H1 (cell line): ENCODE results near the gene KLHL17. TPM values are rescaled to one million over a fixed set of nuclear protein-coding genes. Genes with fewer than 3 reads are reported as not detected.

Source experiments
- CTCF ChIA-PET: fragments of 300-600 bp; sonication (Branson Sonifier 250); formaldehyde crosslinking; loops from one replicate; lab custom pipeline; 2021; ENCODE audit not compliant: partially characterized antibody; lab: Charles Lee
- POLR2A ChIA-PET: fragments of 300-600 bp; sonication (Branson Sonifier 250); formaldehyde crosslinking; loops from one replicate; lab custom pipeline; 2021; ENCODE audit warnings: inconsistent platforms; ENCODE audit not compliant: partially characterized antibody; lab: Charles Lee
- DNase-seq, 2 experiments: peaks; one replicate each; pipeline versions ENCODE4 v3.0.0 to v3.0.0-alpha.2; 2010 to 2022; ENCODE audit warnings: low spot score in 2 of 2, low read depth in 1 of 2, mixed read lengths in 1 of 2
- FAIRE-seq: peaks from 2 replicates; lab custom pipeline; 2011; peaks lifted over from hg19 to GRCh38; lab: Jason Lieb, UNC
- H2AFZ ChIP-seq: 2 replicates; pipeline ENCODE4 v1.8.1; 2012; ENCODE audit warnings: low read length, inconsistent platforms
- H2AK5ac ChIP-seq: 2 replicates; pipeline ENCODE4 v1.6.1; 2013; ENCODE audit warnings: low read depth, low read length
- H2BK120ac ChIP-seq: replicated peaks from 2 replicates; pipeline ENCODE3; 2013; ENCODE audit warnings: low read depth, low read length, inconsistent platforms
- H2BK12ac ChIP-seq: 2 replicates; pipeline ENCODE4 v1.6.1; 2013; ENCODE audit warnings: low read depth, low read length
- H2BK15ac ChIP-seq: 2 replicates; pipeline ENCODE4 v1.6.1; 2013; ENCODE audit warnings: low read length
- H2BK20ac ChIP-seq: 2 replicates; pipeline ENCODE4 v1.6.1; 2013; ENCODE audit warnings: low read length
- H2BK5ac ChIP-seq: 2 replicates; pipeline ENCODE4 v1.6.1; 2013; ENCODE audit warnings: low read depth, low read length
- H3K14ac ChIP-seq: 2 replicates; pipeline ENCODE4 v1.6.1; 2013; ENCODE audit warnings: inconsistent platforms; ENCODE audit not compliant: insufficient read length
- H3K18ac ChIP-seq: 2 replicates; pipeline ENCODE4 v1.6.1; 2013; ENCODE audit warnings: low read length; ENCODE audit errors: extremely low read depth
- H3K23ac ChIP-seq: 2 replicates; pipeline ENCODE4 v1.6.1; 2013; ENCODE audit warnings: inconsistent platforms; ENCODE audit not compliant: insufficient read length
- H3K23me2 ChIP-seq: 2 replicates; pipeline ENCODE4 v1.6.1; 2013; ENCODE audit warnings: low read depth, low read length
- H3K27ac ChIP-seq: 2 replicates; pipeline ENCODE4 v1.6.1; 2011; ENCODE audit warnings: low read depth, low read length, inconsistent platforms
- H3K27me3 ChIP-seq, 4 experiments: replicated peaks in 1 of 4; 1 replicate in 1 of 4; 2 replicates in 3 of 4; pipeline versions ENCODE4 v1.6.1 to v1.8.1; 2011 to 2013; ENCODE audit warnings: low read length in 3 of 4, mild to moderate bottlenecking in 3 of 4, inconsistent platforms in 2 of 4, mixed read lengths in 2 of 4, moderate library complexity in 1 of 4; ENCODE audit not compliant: control insufficient read depth in 3 of 4, insufficient read depth in 3 of 4; ENCODE audit errors: extremely low read depth in 1 of 4
- H3K36me3 ChIP-seq, 4 experiments: 2 replicates each; pipeline versions ENCODE4 v1.6.1 to v1.8.1; 2011 to 2013; ENCODE audit warnings: mild to moderate bottlenecking in 4 of 4, low read length in 3 of 4, moderate library complexity in 2 of 4, control low read depth in 1 of 4, inconsistent platforms in 1 of 4; ENCODE audit not compliant: insufficient read depth in 4 of 4, control insufficient read depth in 2 of 4
- H3K4ac ChIP-seq: replicated peaks from 2 replicates; pipeline ENCODE3; 2013; ENCODE audit warnings: low read length, low read depth, mixed read lengths, inconsistent platforms; ENCODE audit not compliant: insufficient read length
- H3K4me1 ChIP-seq, 4 experiments: replicated peaks in 1 of 4; 1 replicate in 1 of 4; 2 replicates in 3 of 4; pipeline versions ENCODE4 v1.6.1 to v1.8.1; 2011 to 2013; ENCODE audit warnings: low read length in 3 of 4, inconsistent platforms in 2 of 4, mixed read lengths in 1 of 4; ENCODE audit not compliant: insufficient read depth in 4 of 4, control insufficient read depth in 3 of 4
- H3K4me2 ChIP-seq, 2 experiments: 2 replicates each; pipeline versions ENCODE4 v1.6.1 to v1.8.1; 2011 to 2013; ENCODE audit warnings: low read depth in 2 of 2, low read length in 2 of 2, control low read depth in 1 of 2, inconsistent platforms in 1 of 2, mild to moderate bottlenecking in 1 of 2; ENCODE audit not compliant: insufficient read depth in 1 of 2
- H3K4me3 ChIP-seq, 4 experiments: fragments of 200-600, 300-600 bp in 1 of 4; sonication (generic), shearing (Covaris generic), sonication (Bioruptor Twin) in 1 of 4; 2 replicates each; pipeline versions ENCODE4 v1.5.1 to v1.8.1; 2011 to 2016; ENCODE audit warnings: low read length in 4 of 4, low read depth in 3 of 4, control low read depth in 2 of 4, inconsistent platforms in 2 of 4, mild to moderate bottlenecking in 2 of 4, mixed read lengths in 1 of 4, moderate library complexity in 1 of 4; ENCODE audit not compliant: insufficient read depth in 2 of 4; ENCODE audit errors: extremely low read depth in 1 of 4
- H3K56ac ChIP-seq: replicated peaks from 2 replicates; pipeline ENCODE3; 2013; ENCODE audit warnings: low read depth, mild to moderate bottlenecking, mixed read lengths, low read length, inconsistent platforms; ENCODE audit not compliant: insufficient read length
- H3K79me1 ChIP-seq: 2 replicates; pipeline ENCODE4 v1.6.1; 2013; ENCODE audit warnings: low read depth, low read length, control low read depth
- H3K79me2 ChIP-seq, 2 experiments: 2 replicates each; pipeline versions ENCODE4 v1.6.1 to v1.8.1; 2012 to 2013; ENCODE audit warnings: low read length in 2 of 2, mild to moderate bottlenecking in 2 of 2, inconsistent platforms in 1 of 2; ENCODE audit not compliant: insufficient read depth in 2 of 2, control insufficient read depth in 1 of 2
- H3K9ac ChIP-seq, 4 experiments: replicated peaks in 1 of 4; 1 replicate in 1 of 4; 2 replicates in 3 of 4; pipeline versions ENCODE4 v1.6.1 to v1.8.1; 2011 to 2013; ENCODE audit warnings: low read depth in 3 of 4, low read length in 3 of 4, control low read depth in 2 of 4, mild to moderate bottlenecking in 2 of 4, moderate library complexity in 2 of 4, inconsistent platforms in 1 of 4; ENCODE audit errors: extremely low read depth in 1 of 4
- H3K9me3 ChIP-seq, 2 experiments: 2 replicates each; pipeline versions ENCODE4 v1.6.1 to v1.8.1; 2012 to 2013; ENCODE audit warnings: mild to moderate bottlenecking in 2 of 2, moderate library complexity in 2 of 2, control low read depth in 1 of 2, inconsistent platforms in 1 of 2, low read depth in 1 of 2, low read length in 1 of 2, mixed read lengths in 1 of 2; ENCODE audit not compliant: insufficient read depth in 2 of 2
- H4K20me1 ChIP-seq, 2 experiments: replicated peaks in 1 of 2; 2 replicates each; pipeline versions ENCODE3 to v1.8.1; 2011 to 2013; ENCODE audit warnings: inconsistent platforms in 2 of 2, low read length in 2 of 2, mild to moderate bottlenecking in 1 of 2; ENCODE audit not compliant: insufficient read depth in 2 of 2, control insufficient read depth in 1 of 2
- H4K5ac ChIP-seq: 2 replicates; pipeline ENCODE4 v1.6.1; 2013; ENCODE audit warnings: low read length, low read depth, mixed read lengths, inconsistent platforms; ENCODE audit not compliant: insufficient read length
- H4K8ac ChIP-seq: 2 replicates; pipeline ENCODE4 v1.8.0; 2013; ENCODE audit warnings: mild to moderate bottlenecking, moderate library complexity, low read length, inconsistent platforms; ENCODE audit not compliant: insufficient read depth; ENCODE audit errors: extremely low read depth
- H4K91ac ChIP-seq: replicated peaks from 2 replicates; pipeline ENCODE3; 2013; ENCODE audit warnings: low read length, mixed read lengths, inconsistent platforms; ENCODE audit not compliant: insufficient read length
- BCL11A ChIP-seq, 2 experiments: IDR thresholded peaks; one replicate each; pipeline ENCODE4 v1.6.1; 2011; ENCODE audit warnings: low read depth in 2 of 2, low read length in 2 of 2, mild to moderate bottlenecking in 2 of 2
- CTCF ChIP-seq, 3 experiments: IDR thresholded peaks; 1 replicate in 2 of 3; 2 replicates in 1 of 3; pipeline versions ENCODE4 v1.5.1 to v1.6.1; 2011; ENCODE audit warnings: low read length in 3 of 3, mild to moderate bottlenecking in 3 of 3, inconsistent platforms in 2 of 3, low read depth in 1 of 3, moderate library complexity in 1 of 3; ENCODE audit not compliant: insufficient read depth in 1 of 3; ENCODE audit errors: control extremely low read depth in 1 of 3
- E2F6 ChIP-seq: IDR thresholded peaks from 2 replicates; pipeline ENCODE4 v1.6.1; 2012; ENCODE audit warnings: inconsistent platforms
- KDM4A ChIP-seq: IDR thresholded peaks from one replicate; pipeline ENCODE4 v1.7.1; 2012; ENCODE audit warnings: low read depth, mild to moderate bottlenecking, moderate library complexity, low read length, inconsistent platforms; ENCODE audit not compliant: severe bottlenecking
- SP2 ChIP-seq: IDR thresholded peaks from 2 replicates; pipeline ENCODE4 v1.6.1; 2012; ENCODE audit warnings: mild to moderate bottlenecking, low read length, inconsistent platforms
- TAF7 ChIP-seq: optimal IDR thresholded peaks from 2 replicates; pipeline ENCODE3; 2011; ENCODE audit warnings: low read depth, mild to moderate bottlenecking, inconsistent platforms, low read length, moderate library complexity, borderline replicate concordance
- TBP ChIP-seq: IDR thresholded peaks from 2 replicates; pipeline ENCODE4 v1.6.1; 2011; ENCODE audit warnings: low read depth, low read length, improper control_type of control experiment
- TCF12 ChIP-seq: IDR thresholded peaks from 2 replicates; pipeline ENCODE4 v1.6.1; 2011; ENCODE audit warnings: low read depth, mild to moderate bottlenecking, low read length
- WGBS, 2 experiments: shearing (Covaris generic) in 1 of 2; methylation state at CpG; one replicate each; pipeline versions ENCODE4 v1.1.6 to v1.1.7; 2013 to 2015; ENCODE audit warnings: low lambda C conversion rate in 2 of 2, mixed read lengths in 2 of 2, inconsistent platforms in 1 of 2, low coverage in 1 of 2, missing lambda C conversion rate in 1 of 2; ENCODE audit not compliant: insufficient replicate concordance in 2 of 2, insufficient coverage in 1 of 2, insufficient read length in 1 of 2; ENCODE audit errors: extremely low coverage in 1 of 2, missing lambda C conversion rate in 1 of 2; 5-methylcytosine and 5-hydroxymethylcytosine counted together
- polyA plus RNA-seq, 7 experiments: library from polyadenylated mRNA; depleted of rRNA in 3 of 7; stranded (reverse) in 5 of 7; unstranded in 2 of 7; fragments of >200 nt in 5 of 7; fragments of 200-250 nt in 2 of 7; gene quantifications; 1 replicate in 5 of 7; 2 replicates in 1 of 7; 4 replicates in 1 of 7; pipeline versions ENCODE4 v1.2.1 to v1.2.3, GENCODE V29; 2011 to 2013; ENCODE audit warnings: missing spikeins in 2 of 7, mixed read lengths in 2 of 7
- total RNA-seq: library from RNA; stranded (reverse); fragmentation: NEBNext Ultra II Directional; extraction: Animal tissue kit (Norgen Biotek cat#: 25700); gene quantifications from 2 replicates; pipeline ENCODE4 v1.2.1, GENCODE V29; 2021

Gene KLHL17
- total and polyA plus RNA-seq, 2 of the 8 experiments (the other 6 are each of a cell fraction or from before 2014, with no cell fraction given): 32.6 to 36.1 TPM

- Histone ChIP-seq H3K23me2 (peaks cover 6% of the 10 kb centered on the region; the same call in 1 of the 2 replicates), H2BK12ac (no peak overlapping the region), H3K9me3 (no peaks in the 10 kb centered on the region), H2BK15ac (no peak overlapping the region), H3K9ac (no peak overlapping the region), H3K18ac (no peak overlapping the region), H3K79me1 (no peaks in the 10 kb centered on the region), H3K27me3 (peaks cover 19 to 57% (median 46%) of the 10 kb centered on the region in 4 experiments), H3K36me3 (peaks cover 0 to 7% (median 0%) of the 10 kb centered on the region in 4 experiments; a peak in 1 of 8 replicates), H3K4me3 (no peak overlapping the region), H3K27ac (no peak overlapping the region), H2AK5ac (no peak overlapping the region), H3K4me1 (peaks cover 0 to 11% (median 6%) of the 10 kb centered on the region in 4 experiments; a peak in 5 of 7 replicates), H3K14ac (no peak overlapping the region), H4K5ac (no peak overlapping the region), H3K23ac (no peak overlapping the region), H3K79me2 (no peaks in the 10 kb centered on the region), H2BK120ac (no peak overlapping the region), H4K20me1 (peaks cover 0 to 5% of the 10 kb centered on the region in 2 experiments), H2AFZ (no peak overlapping the region), H3K56ac (no peak overlapping the region), H2BK5ac (no peak overlapping the region), H4K91ac (no peak overlapping the region), H2BK20ac (no peak overlapping the region), H3K4me2 (no peak overlapping the region), H3K4ac (no peak overlapping the region), H4K8ac (no peak overlapping the region)
- POLR2A ChIA-PET: interaction anchor here (0.8 to 1.3 kb wide), 2 partner anchors 12 to 45 kb away, joined by 3 to 4 read pairs; no protein-coding TSS in a partner anchor
- FAIRE-seq (no peak), DNase-seq (no peak)
- CTCF ChIA-PET: interaction anchor here (0.7 to 7.7 kb wide), 6 partner anchors 10 to 308 kb away, joined by 3 to 86 read pairs (median 6); partner anchors contain the start of gene PERM1
- 76% methylated on average over 14 of the region's 15 CpGs; no CpG with 5 or more reads in 1 of the 2 experiments for WGBS, 2 experiments
- TF ChIP-seq TBP (no peak), SP2 (no peak), BCL11A (IDR thresholded peaks at IDR 0.05; ENCODE audit: low read depth in 2 of 2, low read length in 2 of 2) (no peak), TAF7 (no peak), E2F6 (no peak), TCF12 (no peak), CTCF (IDR thresholded peaks at IDR 0.05; ENCODE audit: control extremely low read depth in 1 of 3, insufficient read depth in 1 of 3, low read depth in 1 of 3, low read length in 3 of 3) (no peak), KDM4A (no peak)
These were observed 33.1 kb downstream of the KLHL17 start for GRCh38 chr1:993379-993995.
